NT2/D1 (cell line): ENCODE measurements around the gene CASP7.
A peak's percentile ranks its signal among the peaks of the same experiment; 100 is the strongest.

Experiments
- DNase-seq: peaks from one replicate; pipeline ENCODE4 v3.0.0-alpha.2; 2011; ENCODE audit warnings: low read depth, low spot score
- H3K27me3 ChIP-seq: 2 replicates; pipeline ENCODE4 v1.6.0; 2011; ENCODE audit warnings: mild to moderate bottlenecking; ENCODE audit not compliant: insufficient read length, insufficient read depth
- H3K36me3 ChIP-seq: 2 replicates; pipeline ENCODE4 v1.6.1; 2011; ENCODE audit warnings: mild to moderate bottlenecking, low read length, mixed read lengths; ENCODE audit not compliant: insufficient read depth, insufficient read length
- H3K4me1 ChIP-seq: 2 replicates; pipeline ENCODE4 v1.5.1; 2011; ENCODE audit not compliant: insufficient read depth, insufficient read length
- H3K4me3 ChIP-seq: 2 replicates; pipeline ENCODE4 v1.5.1; 2011; ENCODE audit warnings: low read depth; ENCODE audit not compliant: insufficient read length
- H3K9ac ChIP-seq: 2 replicates; pipeline ENCODE4 v1.6.0; 2011; ENCODE audit warnings: low read depth; ENCODE audit not compliant: insufficient read length
- H3K9me3 ChIP-seq: 2 replicates; pipeline ENCODE4 v1.5.1; 2011; ENCODE audit warnings: mild to moderate bottlenecking, low read length; ENCODE audit not compliant: insufficient read depth
- SUZ12 ChIP-seq: IDR thresholded peaks from 2 replicates; pipeline ENCODE4 v1.6.1; 2011; ENCODE audit not compliant: insufficient read length, insufficient read depth; ENCODE audit errors: extremely low read depth
- YY1 ChIP-seq: IDR thresholded peaks from 2 replicates; pipeline ENCODE4 v1.6.1; 2011; ENCODE audit not compliant: insufficient read length, insufficient read depth
- ZNF274 ChIP-seq: IDR thresholded peaks from 2 replicates; pipeline ENCODE4 v1.6.1; 2011; ENCODE audit warnings: mild to moderate bottlenecking, low read depth, low read length

The CASP7 gene

DNA sequence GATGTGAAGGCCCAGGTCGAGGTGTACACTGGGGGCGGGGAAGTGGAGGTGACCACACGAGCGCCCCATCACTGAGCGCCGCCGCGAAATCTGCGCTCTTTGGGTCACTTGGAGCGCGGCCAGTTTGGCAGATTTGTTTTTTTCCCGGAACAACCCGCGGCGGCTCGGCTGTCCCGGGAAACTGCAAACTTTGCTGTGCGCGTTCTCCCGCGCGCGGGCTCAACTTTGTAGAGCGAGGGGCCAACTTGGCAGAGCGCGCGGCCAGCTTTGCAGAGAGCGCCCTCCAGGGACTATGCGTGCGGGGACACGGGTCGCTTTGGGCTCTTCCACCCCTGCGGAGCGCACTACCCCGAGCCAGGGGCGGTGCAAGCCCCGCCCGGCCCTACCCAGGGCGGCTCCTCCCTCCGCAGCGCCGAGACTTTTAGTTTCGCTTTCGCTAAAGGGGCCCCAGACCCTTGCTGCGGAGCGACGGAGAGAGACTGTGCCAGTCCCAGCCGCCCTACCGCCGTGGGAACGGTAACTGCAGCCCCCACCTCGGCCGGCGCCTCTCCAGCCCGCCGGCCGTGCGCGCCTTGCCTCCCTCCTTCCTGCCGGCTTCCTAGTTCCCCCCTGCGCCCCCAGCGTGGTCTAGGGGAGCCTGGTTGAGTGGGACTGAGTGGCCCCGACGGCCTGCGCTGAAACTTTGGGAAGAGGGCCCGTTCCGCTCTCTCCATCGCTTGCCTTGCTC, at the start of gene CASP7:
Gene CASP7 (plus strand): TSS at position 450 of the 727 bp plus-strand sequence. CDS start 17,582 bp downstream, outside the sequence.
- TF ChIP-seq YY1 (no peak), SUZ12 (no peak), ZNF274 (no peak)
- peak within 1 kb of the TSS; percentile 86 for H3K9ac ChIP-seq
- peak; percentile 61 for DNase-seq
- H3K9me3 ChIP-seq = no peaks in the 10 kb centered on the region
- no peaks in the 10 kb centered on the region for H3K27me3 ChIP-seq
- no peaks in the 10 kb centered on the region for H3K4me1 ChIP-seq
- peaks cover 9% of the 10 kb centered on the region for H3K36me3 ChIP-seq
- H3K4me3 ChIP-seq = peak within 1 kb of the TSS; percentile 85

DNA sequence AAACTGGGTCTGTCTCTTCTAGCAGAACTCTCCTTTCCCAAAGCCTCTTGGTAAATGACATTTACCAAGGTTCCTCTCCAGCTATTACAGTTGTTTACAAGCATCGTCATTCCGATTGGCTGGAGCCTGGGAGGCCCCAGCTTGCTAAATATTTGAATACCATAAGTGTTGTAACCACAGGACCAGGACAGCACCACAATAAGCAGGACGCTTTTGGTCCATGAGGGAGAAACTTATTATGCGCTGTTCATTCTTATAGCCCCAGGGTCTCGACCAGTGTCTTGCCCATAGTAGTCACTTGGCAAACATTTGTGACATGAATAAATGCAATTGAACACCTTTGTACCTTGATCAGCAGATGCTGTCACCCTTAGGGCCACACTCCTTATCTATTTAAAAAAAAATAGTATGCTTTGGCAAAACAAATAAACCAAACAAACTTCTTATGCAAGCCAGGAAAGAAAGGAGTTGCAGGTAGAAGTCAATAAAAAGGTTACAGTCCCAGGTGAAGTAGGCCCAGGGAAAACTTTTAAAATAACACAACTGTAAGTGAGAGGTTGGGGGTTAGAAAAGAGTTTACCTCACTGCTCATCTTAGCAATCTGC, 48.7 kb upstream of the CASP7 start:
- Histone ChIP-seq H3K27me3 (no peaks in the 10 kb centered on the region), H3K4me1 (no peaks in the 10 kb centered on the region), H3K9ac (no peak overlapping the region), H3K4me3 (no peak overlapping the region), H3K36me3 (no peaks in the 10 kb centered on the region), H3K9me3 (peaks cover 7% of the 10 kb centered on the region; the same call in 1 of the 2 replicates)
- TF ChIP-seq ZNF274 = no peak
- TF ChIP-seq YY1 = no peak
- TF ChIP-seq SUZ12 = no peak
- no peak for DNase-seq

DNA sequence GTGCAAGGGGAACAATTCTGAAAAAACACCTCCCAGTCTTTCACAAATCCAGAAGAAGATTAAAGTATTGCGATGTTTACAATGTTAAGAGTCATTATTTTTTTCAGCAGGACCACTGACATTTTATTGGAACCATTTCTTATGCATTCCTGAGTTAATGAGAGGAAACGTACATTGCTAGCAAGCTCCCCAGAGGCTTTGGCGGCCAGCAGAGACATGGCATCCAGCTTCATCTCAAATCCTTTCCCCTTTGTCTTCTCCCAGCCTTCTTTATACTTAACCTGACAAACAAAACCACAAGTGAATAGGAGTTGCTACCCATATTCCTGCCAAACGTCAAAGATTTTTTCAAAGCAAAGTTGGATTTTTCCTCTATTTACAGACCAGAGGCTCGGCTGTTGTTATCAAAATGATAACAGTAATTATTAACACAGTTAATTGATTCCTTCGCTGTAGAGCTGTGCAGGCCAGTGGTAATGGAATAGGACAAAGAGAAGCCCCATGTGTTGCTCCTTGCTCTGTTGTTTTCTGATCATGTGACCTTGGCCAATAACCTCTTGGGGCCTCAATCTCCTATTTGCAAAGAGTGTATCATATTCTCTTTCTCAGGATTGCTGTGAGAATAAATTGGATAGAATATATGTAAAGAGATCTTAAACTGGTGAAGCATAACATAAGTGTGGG, 47.9 kb upstream of the CASP7 start:
- no peak for DNase-seq
- no peaks in the 10 kb centered on the region for H3K4me1 ChIP-seq
- H3K4me3 ChIP-seq = no peak overlapping the region
- H3K27me3 ChIP-seq = no peaks in the 10 kb centered on the region
- H3K9me3 ChIP-seq = peaks cover 7% of the 10 kb centered on the region; the same call in 1 of the 2 replicates
- no peak overlapping the region for H3K9ac ChIP-seq
- TF ChIP-seq ZNF274 (no peak), SUZ12 (no peak), YY1 (no peak)
- H3K36me3 ChIP-seq = no peaks in the 10 kb centered on the region

DNA sequence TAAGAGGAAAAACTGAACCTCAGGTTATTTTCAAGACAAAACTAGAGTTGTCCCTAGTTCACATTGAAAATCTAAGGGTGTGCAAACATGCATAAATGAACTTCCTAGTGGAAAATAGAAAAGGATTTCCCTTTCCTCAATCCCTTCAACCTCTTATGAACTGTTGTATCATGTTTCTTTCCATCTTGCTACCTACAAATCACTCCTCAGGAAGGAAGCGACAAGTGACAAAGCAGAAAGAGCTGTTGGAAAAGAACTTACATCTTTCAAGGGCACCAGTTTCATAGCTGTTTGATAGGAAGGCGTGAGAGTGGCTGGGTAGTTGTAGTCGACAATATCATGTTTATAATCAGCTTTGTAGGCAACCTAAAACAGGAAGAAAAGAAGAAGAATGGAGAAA, 39.7 kb upstream of the CASP7 start:
- no peaks in the 10 kb centered on the region for H3K4me1 ChIP-seq
- DNase-seq = no peak
- no peak for TF ChIP-seq YY1
- TF ChIP-seq ZNF274 = no peak
- TF ChIP-seq SUZ12 = no peak
- H3K27me3 ChIP-seq = no peaks in the 10 kb centered on the region
- H3K9me3 ChIP-seq = no peaks in the 10 kb centered on the region
- no peaks in the 10 kb centered on the region for H3K36me3 ChIP-seq
- no peak overlapping the region for H3K9ac ChIP-seq
- H3K4me3 ChIP-seq = no peak overlapping the region

DNA sequence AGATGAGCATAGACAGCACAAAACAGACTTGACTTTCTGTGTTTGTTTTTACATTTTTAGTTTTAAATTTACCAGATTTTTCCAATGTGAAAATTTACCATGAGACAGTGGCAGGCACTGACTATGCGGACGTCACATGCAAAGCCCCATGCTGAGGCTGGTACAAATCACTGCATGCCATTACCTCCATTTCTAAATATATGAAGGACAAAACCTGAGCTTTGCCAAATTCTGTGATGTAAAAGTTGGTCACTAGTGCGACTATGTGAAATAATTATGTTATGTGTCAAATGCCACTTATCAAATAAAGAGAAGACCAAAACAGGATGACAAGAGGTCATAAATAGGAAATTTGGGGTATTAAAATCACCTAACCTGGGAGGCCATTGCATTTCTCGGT, 38.0 kb upstream of the CASP7 start:
- H3K4me3 ChIP-seq = no peak overlapping the region
- no peaks in the 10 kb centered on the region for H3K27me3 ChIP-seq
- no peak for DNase-seq
- no peaks in the 10 kb centered on the region for H3K36me3 ChIP-seq
- no peaks in the 10 kb centered on the region for H3K4me1 ChIP-seq
- H3K9ac ChIP-seq = no peak overlapping the region
- no peaks in the 10 kb centered on the region for H3K9me3 ChIP-seq
- TF ChIP-seq YY1 = no peak
- TF ChIP-seq SUZ12 = no peak
- no peak for TF ChIP-seq ZNF274

DNA sequence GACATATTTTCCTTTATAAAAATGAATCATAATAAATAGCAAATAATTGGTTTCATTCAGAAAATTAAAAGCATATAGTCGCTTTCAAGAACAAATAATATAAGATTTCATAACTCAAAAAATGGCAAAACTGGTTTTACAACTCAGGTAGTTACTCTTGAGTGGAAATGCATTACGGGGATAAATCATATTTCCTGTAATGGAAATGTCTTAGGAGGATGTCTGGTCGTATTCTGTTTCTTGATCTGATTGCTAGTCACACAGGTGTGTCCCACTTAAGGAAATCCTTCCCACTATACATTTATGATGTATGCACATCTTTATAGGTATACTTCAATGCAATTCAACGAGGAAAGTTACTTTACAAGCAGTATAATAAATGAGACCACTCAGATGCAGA, 36.5 kb upstream of the CASP7 start:
- TF ChIP-seq YY1 (no peak), ZNF274 (no peak), SUZ12 (no peak)
- DNase-seq = no peak
- no peaks in the 10 kb centered on the region for H3K27me3 ChIP-seq
- no peak overlapping the region for H3K4me3 ChIP-seq
- no peak overlapping the region for H3K9ac ChIP-seq
- H3K4me1 ChIP-seq = no peaks in the 10 kb centered on the region
- H3K9me3 ChIP-seq = no peaks in the 10 kb centered on the region
- H3K36me3 ChIP-seq = no peaks in the 10 kb centered on the region
